Epithelial cell of prostate (primary cell): ENCODE measurements around the gene CENPP.

Source experiments
- DNase-seq: peaks from one replicate; pipeline ENCODE4 v3.0.0-alpha.2; 2011; ENCODE audit warnings: low read depth, low spot score
- H3K27ac ChIP-seq: fragments of 450-650 bp; 2 replicates; pipeline ENCODE4 v1.5.1; 2017; ENCODE audit warnings: mild to moderate bottlenecking

CENPP gene

GRCh38 chr9:92663951-92664350 is 338.2 kb downstream of the CENPP start:
- H3K27ac ChIP-seq, result no peak overlapping the region

DNA sequence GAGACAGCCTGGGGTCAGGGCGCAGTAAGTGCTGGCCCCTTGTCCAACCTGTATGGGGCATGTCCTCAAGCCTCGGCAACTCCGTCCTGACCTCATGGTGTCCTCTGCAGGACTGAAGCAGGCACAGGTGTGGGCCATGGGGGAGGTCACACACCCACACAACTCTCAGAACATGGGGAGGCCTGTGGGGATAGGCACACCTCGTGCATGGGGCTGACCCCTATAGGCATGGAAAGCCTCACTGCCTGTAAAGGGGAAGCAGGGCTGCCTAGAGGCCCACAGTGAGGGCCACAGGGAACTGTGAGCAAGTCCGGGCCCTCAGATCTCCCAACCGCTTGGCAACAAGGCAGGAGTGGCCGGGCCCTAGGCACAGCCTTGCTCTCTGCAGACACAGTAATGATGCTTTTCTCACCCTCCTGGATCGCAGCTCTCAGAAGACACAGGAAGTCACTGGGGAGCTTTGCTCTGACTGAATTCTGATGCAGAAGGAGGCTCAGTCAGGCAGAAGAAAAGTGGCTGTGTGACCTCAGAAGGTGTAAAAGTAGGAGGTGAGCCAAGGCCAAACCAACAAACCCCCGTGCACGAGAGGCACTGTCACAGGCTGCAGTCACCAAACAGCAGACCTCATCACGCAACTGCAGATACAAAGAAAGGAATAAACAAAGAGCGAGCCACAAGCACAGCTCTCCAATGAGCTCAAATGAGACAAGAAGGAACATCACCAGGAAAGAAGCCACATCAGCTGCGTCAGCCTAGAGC is 338.8 kb downstream of the CENPP start:
- DNase-seq, result no peak
- no peak overlapping the region for H3K27ac ChIP-seq

More at GRCh38 chr9:92663951-92664350, 338.2 kb downstream of the CENPP start:
- DNase-seq, result no peak

- H3K27ac ChIP-seq, result no peak overlapping the region
- no peak for DNase-seq
Measured at GRCh38 chr9:92665836-92666235, 340.1 kb downstream of the CENPP start.

DNA sequence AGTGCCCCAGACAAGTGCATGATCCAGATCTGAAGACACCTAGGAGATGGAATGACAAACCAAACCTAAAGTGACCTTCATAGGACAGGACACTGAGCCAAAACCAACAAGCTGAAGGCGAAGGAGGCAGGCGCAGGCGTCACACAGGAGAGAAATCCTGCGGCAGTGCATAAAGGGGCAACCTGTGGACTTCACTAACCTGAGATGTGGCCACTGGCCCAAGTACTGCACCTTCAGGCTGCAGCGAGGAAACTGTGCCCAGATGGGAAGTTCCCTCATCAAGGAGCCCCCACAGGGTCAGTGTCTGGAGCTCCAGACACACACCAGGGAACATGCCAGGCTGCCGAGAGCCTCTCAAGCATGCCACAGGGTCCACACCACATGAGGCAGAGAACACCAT is 340.5 kb downstream of the CENPP start:
- DNase-seq, result no peak
- H3K27ac ChIP-seq, result no peak overlapping the region

GRCh38 chr9:92666912-92667532 is 341.3 kb downstream of the CENPP start:
- H3K27ac ChIP-seq, result no peak overlapping the region
- DNase-seq, result no peak

- no peak for DNase-seq
- H3K27ac ChIP-seq, result peak overlapping the region; percentile 98
Measured at GRCh38 chr9:92668746-92669526, 343.2 kb downstream of the CENPP start.

DNA sequence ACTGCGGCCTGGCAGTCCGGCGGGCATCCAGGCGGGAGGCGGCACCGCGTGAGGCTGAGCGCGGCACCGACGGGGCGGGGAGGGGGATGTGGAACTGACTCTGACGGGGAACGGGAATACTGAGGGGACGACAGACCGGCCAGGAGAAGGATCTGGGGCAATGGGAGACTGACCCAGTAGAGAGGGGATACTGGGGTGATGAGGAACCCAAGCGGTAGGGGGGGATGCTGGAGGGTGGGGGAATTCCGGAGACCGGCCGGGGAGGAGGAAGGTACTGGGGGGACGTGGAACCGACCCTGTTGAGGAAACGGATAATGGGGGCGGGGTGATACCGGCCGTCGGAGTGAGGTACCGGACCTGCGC is 343.8 kb downstream of the CENPP start:
- no peak for DNase-seq
- peak overlapping the region; percentile 98 for H3K27ac ChIP-seq
